Right atrium auricular region (tissue), 2 donors: ENCODE data around the gene TMEM178B. TPM values are rescaled to one million over a fixed set of nuclear protein-coding genes. Genes with fewer than 3 reads are reported as not detected.

Source experiments
- DNase-seq: peaks from one replicate; pipeline ENCODE4 v3.0.0-alpha.2; 2019; ENCODE audit warnings: low spot score
- H3K27ac ChIP-seq, 2 donors: fragments of 200-600 bp; sonication (generic); 1 replicate in 1 of 2; 2 replicates in 1 of 2; pipeline ENCODE4 v1.5.1; 2016 to 2019
- H3K27me3 ChIP-seq, 2 donors: fragments of 200-600 bp; sonication (generic); one replicate each; pipeline versions ENCODE4 v1.5.1 to v1.6.0; 2017 to 2019
- H3K36me3 ChIP-seq: fragments of 200-600 bp; sonication (generic); one replicate; pipeline ENCODE4 v1.5.1; 2016
- H3K4me1 ChIP-seq, 2 donors: fragments of 200-600 bp; sonication (generic); one replicate each; pipeline versions ENCODE4 v1.5.1 to v1.6.0; 2017 to 2019
- H3K4me3 ChIP-seq, 2 donors: fragments of 200-600 bp; sonication (generic); 1 replicate in 1 of 2; 2 replicates in 1 of 2; pipeline ENCODE4 v1.5.1; 2017 to 2019; ENCODE audit warnings: mild to moderate bottlenecking in 1 of 2, moderate library complexity in 1 of 2
- H3K9me3 ChIP-seq, 2 donors: fragments of 200-600 bp; sonication (generic); one replicate each; pipeline ENCODE4 v1.5.1; 2019
- total RNA-seq, 2 donors: library from RNA; depleted of rRNA; stranded (reverse); fragments of >200 nt; gene quantifications; one replicate each; pipeline ENCODE4 v1.1.0, GENCODE V29; 2016
- TF ChIP-seq, protein P1 (sequence below), 2 donors: fragments of 200-600 bp; sonication (generic); IDR thresholded peaks; one replicate each; pipeline ENCODE4 v1.5.1; 2019; ENCODE audit warnings: antibody characterized with exemption in 2 of 2

TMEM178B gene
- total RNA-seq, 2 donors from 2014 or later = 15.8 to 48.7 TPM

DNA sequence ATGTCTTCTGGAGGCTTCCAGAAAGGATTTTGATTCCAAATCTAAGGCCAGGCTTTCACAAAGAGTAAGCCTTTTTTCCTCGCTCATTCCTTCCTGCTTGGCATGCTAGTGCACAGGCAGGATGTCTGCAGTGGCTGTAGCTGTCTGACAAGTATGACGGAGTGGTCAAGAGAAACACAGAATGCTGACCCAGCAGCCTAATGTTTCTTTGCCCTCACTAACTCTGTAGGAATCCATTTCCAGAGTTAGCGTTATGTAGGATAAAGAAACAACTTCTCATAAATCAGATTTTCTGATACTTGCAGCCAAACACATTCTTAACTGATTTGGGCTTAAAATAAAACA is 286.5 kb downstream of the TMEM178B start:
- Histone ChIP-seq H3K4me3 (no peak overlapping the region), H3K27ac (peak overlapping the region; percentile 64 to 88), H3K9me3 (no peaks in the 10 kb centered on the region), H3K27me3 (no peaks in the 10 kb centered on the region), H3K36me3 (no peaks in the 10 kb centered on the region), H3K4me1 (peaks cover 0 to 56% of the 10 kb centered on the region in 2 donors)
- no peak for DNase-seq
- TF ChIP-seq, protein P1, sequence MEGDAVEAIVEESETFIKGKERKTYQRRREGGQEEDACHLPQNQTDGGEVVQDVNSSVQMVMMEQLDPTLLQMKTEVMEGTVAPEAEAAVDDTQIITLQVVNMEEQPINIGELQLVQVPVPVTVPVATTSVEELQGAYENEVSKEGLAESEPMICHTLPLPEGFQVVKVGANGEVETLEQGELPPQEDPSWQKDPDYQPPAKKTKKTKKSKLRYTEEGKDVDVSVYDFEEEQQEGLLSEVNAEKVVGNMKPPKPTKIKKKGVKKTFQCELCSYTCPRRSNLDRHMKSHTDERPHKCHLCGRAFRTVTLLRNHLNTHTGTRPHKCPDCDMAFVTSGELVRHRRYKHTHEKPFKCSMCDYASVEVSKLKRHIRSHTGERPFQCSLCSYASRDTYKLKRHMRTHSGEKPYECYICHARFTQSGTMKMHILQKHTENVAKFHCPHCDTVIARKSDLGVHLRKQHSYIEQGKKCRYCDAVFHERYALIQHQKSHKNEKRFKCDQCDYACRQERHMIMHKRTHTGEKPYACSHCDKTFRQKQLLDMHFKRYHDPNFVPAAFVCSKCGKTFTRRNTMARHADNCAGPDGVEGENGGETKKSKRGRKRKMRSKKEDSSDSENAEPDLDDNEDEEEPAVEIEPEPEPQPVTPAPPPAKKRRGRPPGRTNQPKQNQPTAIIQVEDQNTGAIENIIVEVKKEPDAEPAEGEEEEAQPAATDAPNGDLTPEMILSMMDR (IDR thresholded peaks at IDR 0.05) = no peak

DNA sequence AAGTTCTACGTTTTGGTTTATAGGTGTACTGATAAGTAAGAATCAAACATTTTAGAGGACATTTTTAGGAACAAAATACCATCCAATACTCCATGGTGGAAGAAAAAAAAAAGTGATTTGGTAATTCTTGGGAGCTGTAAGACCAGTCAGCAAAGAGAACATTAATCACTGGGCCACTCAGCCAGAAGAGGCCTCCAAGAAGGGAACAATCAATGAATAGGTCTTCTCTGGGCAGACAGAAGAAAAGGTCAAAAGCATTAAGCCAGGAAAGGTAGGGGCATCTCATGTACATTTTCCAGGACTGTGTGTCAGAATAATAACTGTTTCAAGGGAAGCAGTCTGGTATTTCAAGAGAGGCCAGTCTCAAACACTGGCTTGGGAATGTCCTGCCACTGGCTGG is 286.9 kb downstream of the TMEM178B start:
- H3K9me3 ChIP-seq = no peaks in the 10 kb centered on the region
- H3K4me1 ChIP-seq = peaks cover 0 to 58% of the 10 kb centered on the region in 2 donors
- no peaks in the 10 kb centered on the region for H3K36me3 ChIP-seq
- H3K4me3 ChIP-seq = no peak overlapping the region
- TF ChIP-seq, protein P1 (IDR thresholded peaks at IDR 0.05) = no peak
- DNase-seq = no peak
- peak overlapping the region; percentile 64 to 88 for H3K27ac ChIP-seq
- H3K27me3 ChIP-seq = no peaks in the 10 kb centered on the region

DNA sequence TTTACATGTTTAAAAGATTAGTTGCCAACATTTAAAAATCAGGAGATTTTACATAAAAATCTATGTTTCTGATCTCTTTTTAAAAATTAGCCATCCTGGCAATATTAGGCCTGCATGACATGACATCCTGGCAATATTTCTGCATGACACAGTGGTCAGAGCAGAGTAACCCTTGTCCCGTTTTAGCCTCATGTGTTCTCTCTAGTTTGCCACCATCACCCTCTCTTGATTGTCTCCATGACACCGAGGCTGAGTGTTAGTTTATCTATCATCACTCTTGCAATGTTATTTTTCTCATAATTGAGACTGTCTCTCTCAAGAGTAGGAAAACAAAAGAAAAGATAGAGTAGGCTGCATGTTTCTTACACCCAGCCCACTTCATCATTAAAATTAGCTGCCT is 287.6 kb downstream of the TMEM178B start:
- Histone ChIP-seq H3K9me3 (no peaks in the 10 kb centered on the region), H3K36me3 (no peaks in the 10 kb centered on the region), H3K27ac (peak overlapping the region; percentile 64 to 88), H3K4me1 (peaks cover 0 to 62% of the 10 kb centered on the region in 2 donors), H3K4me3 (no peak overlapping the region), H3K27me3 (no peaks in the 10 kb centered on the region)
- no peak for DNase-seq
- TF ChIP-seq, protein P1 (IDR thresholded peaks at IDR 0.05) = no peak

DNA sequence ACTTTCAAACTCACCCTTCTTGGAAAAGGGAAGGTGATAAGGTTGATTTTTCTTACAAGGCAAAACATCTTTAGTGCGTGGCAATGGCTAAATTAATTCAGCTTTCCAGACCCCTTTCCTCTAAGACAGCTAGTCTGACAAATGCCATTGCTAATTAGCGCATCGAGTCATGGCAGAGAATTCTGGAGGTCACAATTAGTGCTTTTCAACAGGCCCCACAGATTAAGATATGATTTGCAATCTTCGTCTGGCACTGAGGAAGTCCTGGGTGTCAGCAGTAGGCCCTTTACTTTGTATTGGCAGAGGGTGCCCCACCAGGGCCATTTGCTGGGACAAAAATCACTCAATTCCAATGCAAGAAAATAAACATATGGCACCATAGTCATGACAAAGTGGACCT is 288.1 kb downstream of the TMEM178B start:
- Histone ChIP-seq H3K27me3 (no peaks in the 10 kb centered on the region), H3K4me3 (no peak overlapping the region), H3K27ac (peak overlapping the region in 1 of 2 donors; percentile 88), H3K9me3 (no peaks in the 10 kb centered on the region), H3K4me1 (peaks cover 0 to 65% of the 10 kb centered on the region in 2 donors), H3K36me3 (no peaks in the 10 kb centered on the region)
- DNase-seq = no peak
- TF ChIP-seq, protein P1 (IDR thresholded peaks at IDR 0.05) = no peak

DNA sequence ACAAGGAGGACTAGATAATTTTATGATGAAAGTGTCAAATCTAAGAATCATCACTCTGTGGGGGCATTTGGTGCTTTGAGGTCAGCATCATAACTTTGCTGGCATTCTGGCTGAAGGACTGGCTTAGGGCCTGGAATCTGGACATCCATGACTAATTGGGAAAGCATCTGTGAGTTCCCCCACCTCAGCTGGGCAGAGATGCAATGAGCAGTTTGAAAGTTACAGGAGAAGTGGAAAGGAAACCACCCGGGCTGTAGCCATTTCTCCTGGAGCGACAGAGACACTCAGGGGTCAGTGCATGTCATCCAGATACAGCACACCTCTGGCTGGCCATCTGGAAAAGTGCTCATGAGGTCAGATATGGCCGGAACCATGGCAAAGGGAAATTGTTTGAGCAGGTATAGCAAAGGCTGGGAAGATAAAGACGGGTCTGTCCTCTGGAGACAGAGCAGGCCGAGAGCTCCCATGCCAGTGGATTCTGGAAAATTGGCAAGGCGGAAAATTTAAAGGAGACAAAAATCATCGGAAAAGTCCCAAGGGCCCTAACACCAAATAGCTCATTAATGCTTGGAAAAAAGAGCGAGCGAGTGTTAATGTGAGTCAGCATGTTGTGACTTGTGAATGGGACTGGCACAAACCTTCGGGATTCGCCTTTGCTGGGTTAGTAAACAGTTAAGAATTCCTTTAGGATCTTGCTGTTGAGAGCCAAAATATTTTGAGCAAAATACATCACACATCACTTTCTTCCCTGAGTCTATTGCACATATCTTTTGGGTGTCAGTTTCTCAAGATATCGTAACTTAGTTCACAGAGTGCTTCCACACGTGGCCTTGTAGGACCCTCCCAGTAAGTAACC is 288.9 kb downstream of the TMEM178B start:
- Histone ChIP-seq H3K27me3 (no peaks in the 10 kb centered on the region), H3K4me1 (peaks cover 0 to 73% of the 10 kb centered on the region in 2 donors), H3K36me3 (no peaks in the 10 kb centered on the region), H3K4me3 (no peak overlapping the region), H3K27ac (peak overlapping the region; percentile 79 to 88), H3K9me3 (no peaks in the 10 kb centered on the region)
- DNase-seq = no peak
- TF ChIP-seq, protein P1 (IDR thresholded peaks at IDR 0.05) = no peak
